GM19351 (cell line): ENCODE data around the gene PGLYRP1.

Source experiments
- ATAC-seq: cut with Tn5 transposase; IDR thresholded peaks from one replicate; pipeline ENCODE4 v1.9.1; 2021; ENCODE audit warnings: mild to moderate bottlenecking, moderate library complexity; ENCODE audit not compliant: unreplicated experiment

Gene PGLYRP1

GRCh38 chr19:46033401-46033800 is 10.5 kb upstream of the PGLYRP1 start:
- no peak for ATAC-seq

GRCh38 chr19:46032597-46033025 is 9.8 kb upstream of the PGLYRP1 start:
- ATAC-seq = no peak

GRCh38 chr19:46031781-46032596 is 9.1 kb upstream of the PGLYRP1 start:
- ATAC-seq = no peak

GRCh38 chr19:46030812-46031550 is 8.1 kb upstream of the PGLYRP1 start:
- ATAC-seq = no peak

DNA sequence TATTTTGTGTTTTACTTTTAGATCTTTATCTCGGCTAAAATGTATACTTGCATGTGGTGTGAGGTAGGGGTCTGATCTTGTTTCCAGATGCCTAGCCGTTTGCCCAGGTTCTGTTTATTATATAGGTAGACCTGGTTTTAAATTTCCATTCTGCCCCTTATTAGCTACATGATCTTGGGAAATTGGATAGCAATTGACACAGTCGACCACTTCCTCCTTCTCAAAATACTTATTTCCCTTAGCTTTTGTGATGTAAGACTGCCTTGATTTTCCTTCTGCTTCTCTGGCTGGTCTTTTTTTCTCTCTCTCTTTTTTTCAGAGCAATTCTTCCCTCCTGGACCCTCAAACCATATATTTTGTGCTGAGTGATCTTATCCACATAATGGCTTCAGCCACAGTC is 3.0 kb upstream of the PGLYRP1 start:
- no peak for ATAC-seq

DNA sequence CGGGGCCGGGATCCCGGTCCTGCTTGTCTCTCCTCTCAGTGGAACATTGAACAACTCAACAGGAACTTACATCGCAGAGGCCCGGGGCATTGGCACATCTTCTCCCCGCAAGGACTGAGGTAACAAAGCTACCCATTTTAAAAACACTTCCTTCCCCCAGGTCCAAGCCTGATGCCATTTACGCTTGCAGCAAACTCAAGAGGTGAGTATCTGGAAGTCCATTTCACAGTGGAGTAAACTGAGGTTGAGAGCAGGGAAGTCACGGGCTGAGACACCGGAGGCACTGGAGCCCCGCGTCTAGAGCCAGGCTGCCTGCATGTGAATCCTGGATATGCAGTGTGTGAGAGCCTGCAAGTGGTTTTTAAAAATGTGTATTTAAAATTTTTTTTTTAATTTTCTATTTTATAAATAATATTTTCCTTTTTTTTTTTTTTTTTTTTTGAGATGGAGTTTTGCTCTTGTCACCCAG is 492 bp upstream of the PGLYRP1 start:
- ATAC-seq = no peak

DNA sequence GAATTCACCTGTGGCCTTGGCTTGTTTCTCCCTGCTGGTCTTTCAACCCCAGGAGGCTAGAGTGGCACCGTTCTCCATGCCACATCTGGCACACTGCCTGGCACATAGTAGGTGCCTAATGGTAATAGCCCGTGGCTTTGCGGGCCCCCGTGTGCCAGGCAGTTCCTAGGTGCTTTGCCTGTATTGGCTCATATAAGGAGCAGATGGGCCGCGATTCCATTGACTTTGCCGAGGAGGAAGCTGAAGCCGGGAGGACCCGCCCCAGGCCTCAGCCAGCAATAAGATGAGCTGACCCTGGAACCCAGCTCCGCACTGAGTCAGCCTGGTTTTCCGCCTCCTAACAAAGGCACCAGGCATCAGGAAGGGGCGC is 807 bp downstream of the PGLYRP1 start:
- ATAC-seq = no peak

DNA sequence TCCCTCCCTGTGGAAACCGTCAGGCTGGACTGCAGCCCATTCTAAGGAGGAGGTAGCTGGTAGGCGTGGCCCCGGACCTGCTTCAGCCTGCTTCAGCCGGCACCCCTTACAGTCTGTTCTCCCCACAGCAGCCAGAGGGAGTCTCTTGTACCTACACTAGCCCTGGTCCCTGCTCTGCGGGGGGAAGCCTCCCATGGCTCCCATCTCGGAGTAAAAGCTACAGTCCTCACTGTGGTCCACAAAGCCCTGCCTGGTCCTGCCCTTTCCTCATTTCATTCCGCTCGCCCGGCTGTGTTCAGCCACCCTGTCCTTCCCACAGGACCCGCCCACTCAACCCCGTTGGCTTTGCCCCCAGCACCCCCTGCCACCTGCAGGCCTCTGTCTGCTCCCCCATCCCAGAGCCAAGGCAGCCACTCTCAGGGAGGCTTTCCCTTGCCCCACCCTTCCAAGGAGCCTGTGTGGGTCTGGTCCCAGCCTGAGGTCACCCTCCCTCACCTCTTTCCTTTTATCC is 1.3 kb downstream of the PGLYRP1 start:
- no peak for ATAC-seq

GRCh38 chr19:46020819-46021125 is 2.1 kb downstream of the PGLYRP1 start:
- no peak for ATAC-seq

DNA sequence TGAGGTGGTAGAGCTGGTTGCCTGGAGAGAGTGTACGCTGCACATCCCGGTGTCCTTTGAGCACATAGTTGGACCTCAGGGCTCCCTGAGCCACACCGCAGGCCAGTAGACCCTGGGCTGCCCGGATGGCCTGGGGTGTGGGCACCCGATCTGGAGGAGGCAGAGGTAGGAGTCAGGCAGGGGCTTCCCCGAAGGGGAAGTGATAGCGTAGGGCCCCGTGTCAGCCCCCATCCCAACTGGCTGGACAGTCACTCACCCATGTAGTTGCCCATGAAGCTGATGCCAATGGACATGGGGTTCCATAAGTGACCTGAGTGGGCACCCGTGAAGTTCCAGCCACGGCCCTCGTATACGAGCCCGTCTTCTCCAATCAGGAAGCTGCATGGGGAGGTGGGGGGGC is 3.6 kb downstream of the PGLYRP1 start:
- ATAC-seq = no peak

DNA sequence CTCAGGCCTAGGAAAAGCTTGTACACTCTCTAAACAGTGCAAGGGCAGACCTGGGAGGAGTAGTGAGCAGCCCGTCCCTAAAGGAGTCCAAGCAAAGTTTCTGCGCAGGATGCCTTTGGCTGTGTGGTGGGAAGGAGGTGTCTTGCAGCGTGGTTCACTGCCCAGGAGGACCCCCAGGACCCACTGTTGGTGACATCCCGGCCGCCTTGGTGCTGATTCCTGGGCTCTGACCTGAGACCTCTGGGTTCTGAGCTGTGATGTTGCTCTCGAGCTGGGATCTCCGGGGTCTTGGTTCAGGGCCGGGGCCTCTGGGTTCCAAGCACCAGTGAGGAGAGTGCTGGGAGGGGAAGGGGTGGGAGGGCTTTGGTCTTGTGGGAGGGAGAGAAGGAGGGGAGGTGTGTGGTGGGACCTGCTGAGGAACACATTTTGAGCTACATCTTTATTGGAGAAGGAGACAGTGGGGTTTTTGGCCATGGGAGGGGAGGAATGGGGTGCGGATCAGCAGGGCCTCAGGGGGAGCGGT is 4.1 kb downstream of the PGLYRP1 start:
- no peak for ATAC-seq

- no peak for ATAC-seq
Measured at GRCh38 chr19:46017874-46018675, 4.8 kb downstream of the PGLYRP1 start.

DNA sequence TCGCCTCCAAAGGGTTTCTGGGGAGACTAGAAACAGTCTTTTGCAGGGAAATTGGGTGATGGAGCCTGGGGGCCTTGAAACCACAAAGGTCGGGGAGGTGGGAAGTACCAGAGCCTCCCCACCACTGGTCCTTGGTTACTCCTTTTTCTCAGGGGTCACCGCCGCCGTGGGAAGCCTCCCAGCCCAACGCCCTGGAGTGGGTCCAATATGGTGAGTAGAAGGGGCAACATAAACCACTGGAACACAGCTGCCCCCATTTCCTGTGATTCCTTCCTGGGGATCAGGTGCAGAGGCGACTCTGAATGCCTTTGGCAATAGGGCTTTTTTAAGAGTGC is 5.8 kb downstream of the PGLYRP1 start:
- no peak for ATAC-seq

DNA sequence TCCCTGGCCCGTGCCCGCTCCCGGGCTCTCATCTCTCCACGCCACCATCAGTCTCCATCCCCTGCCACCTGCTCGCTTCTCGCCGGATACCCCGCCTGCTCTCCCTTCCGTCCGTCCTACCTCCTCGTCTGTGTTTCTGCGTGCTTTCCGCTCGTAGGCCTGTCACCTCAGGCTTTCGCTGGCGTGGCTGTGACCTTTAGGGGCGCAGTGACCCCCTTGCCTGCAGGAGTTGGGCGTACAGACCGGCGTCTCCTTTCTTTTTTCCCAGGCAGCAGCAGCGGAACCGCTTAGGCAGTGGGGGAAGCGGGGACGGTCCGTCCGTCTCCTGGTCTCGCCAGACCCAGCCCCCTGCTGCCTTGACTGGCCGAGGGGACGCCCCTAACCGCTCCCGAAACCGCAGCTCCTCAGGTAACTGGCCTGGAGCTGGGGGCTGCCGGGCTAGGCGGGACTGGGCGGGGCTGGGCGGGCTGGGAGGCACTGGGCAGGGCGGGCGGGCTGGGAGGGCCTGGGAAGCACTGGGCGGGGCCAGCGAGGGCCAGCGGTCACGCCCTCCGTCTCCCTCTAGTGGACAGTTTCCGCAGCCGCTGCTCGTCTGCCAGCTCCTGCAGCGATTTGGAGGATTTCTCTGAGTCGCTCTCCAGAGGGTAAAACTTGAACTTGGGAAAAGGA is 6.3 kb downstream of the PGLYRP1 start:
- no peak for ATAC-seq

DNA sequence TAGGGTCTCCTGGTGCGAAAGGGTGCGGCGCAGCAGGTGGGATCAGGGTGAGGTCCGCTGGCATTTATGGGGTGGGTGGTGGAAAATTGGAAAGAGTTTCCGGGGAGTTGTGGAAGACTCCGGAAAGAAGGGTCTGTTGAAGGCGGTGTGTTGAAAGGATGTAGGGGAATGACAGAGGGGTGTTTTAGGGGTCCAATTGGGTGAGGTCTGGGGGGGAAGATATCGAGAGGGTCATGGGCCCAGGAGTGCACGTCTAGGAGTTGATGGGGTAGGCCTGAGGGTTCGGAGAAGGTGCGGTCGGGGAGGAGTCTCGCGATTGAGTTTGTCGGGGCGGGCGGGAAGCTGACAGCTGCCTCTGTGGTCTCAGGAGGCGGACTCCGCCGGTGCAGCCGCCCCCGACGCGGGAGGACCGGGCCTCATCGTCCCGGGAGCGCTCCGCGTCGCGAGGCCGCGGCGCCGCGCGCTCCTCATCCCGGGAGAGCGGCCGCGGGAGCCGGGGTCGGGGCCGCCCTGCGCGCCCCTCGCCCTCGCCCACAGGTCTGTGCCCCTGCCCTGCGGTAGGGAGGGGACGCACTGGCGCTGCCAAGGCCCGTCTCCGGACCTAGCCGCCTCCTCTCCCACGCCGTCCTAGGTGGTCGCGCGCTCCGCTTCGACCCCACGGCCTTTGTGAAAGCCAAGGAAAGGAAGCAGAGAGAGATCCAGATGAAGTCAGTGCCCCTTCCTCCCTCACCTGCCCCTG is 7.0 kb downstream of the PGLYRP1 start:
- no peak for ATAC-seq

DNA sequence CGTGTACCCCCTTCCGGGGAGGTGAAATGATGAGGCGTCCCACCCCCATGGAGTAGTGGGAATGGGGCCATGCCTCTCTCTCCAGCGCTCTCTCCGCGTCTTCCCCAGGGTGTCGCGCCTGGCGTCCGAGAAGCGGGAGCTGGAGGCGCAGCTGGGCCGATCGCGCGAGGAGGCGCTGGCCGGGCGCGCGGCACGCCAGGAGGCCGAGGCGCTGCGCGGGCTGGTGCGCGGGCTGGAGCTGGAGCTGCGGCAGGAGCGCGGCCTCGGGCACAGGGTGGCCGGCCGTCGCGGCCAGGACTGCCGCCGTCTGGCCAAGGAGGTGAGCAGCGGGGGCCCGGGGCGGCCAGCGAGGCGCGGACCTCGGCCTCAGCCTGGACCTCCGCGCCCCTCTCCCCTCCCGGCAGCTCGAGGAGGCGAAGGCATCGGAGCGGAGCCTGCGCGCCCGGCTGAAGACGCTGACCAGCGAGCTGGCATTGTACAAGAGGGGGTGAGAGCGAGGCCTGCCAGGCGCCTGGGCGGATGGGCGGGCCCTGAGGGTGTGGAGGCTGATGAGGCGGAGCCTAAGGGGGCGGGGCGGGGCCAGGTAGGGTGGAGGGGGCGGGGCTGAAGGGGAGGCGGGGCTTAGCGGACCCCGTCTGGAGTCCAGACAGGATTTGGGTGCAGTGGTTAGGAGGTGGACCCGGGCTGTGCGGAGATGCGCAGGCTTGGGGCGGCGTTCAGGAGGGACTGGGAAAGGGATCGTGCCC is 7.7 kb downstream of the PGLYRP1 start:
- no peak for ATAC-seq

GRCh38 chr19:46014534-46014933 is 8.3 kb downstream of the PGLYRP1 start:
- no peak for ATAC-seq

GRCh38 chr19:46009530-46010510 is 13.0 kb downstream of the PGLYRP1 start:
- no peak for ATAC-seq
